GM06990 (cell line): ENCODE measurements around the gene GALNT9.

Experiments used
- DNase-seq: peaks from one replicate; pipeline ENCODE4 v3.0.0-alpha.2; 2011; ENCODE audit not compliant: insufficient read length; ENCODE audit errors: extremely low read depth
- H3K27me3 ChIP-seq: replicated peaks from 2 replicates; pipeline ENCODE4 v1.6.0; 2011; ENCODE audit warnings: low read length; ENCODE audit not compliant: control insufficient read depth, insufficient read depth
- H3K36me3 ChIP-seq: 2 replicates; pipeline ENCODE4 v1.5.1; 2011; ENCODE audit warnings: low read length; ENCODE audit not compliant: control insufficient read depth, insufficient read depth
- H3K4me3 ChIP-seq: replicated peaks from 2 replicates; pipeline ENCODE4 v1.5.1; 2011; ENCODE audit warnings: low read depth, mild to moderate bottlenecking, control low read depth, low read length
- TF ChIP-seq, protein P1 (sequence below): IDR thresholded peaks from 2 replicates; pipeline ENCODE4 v1.5.1; 2011; ENCODE audit warnings: low read length, control low read depth, mild to moderate bottlenecking, inconsistent platforms; ENCODE audit not compliant: insufficient read depth, poor library complexity, severe bottlenecking

Gene GALNT9

DNA sequence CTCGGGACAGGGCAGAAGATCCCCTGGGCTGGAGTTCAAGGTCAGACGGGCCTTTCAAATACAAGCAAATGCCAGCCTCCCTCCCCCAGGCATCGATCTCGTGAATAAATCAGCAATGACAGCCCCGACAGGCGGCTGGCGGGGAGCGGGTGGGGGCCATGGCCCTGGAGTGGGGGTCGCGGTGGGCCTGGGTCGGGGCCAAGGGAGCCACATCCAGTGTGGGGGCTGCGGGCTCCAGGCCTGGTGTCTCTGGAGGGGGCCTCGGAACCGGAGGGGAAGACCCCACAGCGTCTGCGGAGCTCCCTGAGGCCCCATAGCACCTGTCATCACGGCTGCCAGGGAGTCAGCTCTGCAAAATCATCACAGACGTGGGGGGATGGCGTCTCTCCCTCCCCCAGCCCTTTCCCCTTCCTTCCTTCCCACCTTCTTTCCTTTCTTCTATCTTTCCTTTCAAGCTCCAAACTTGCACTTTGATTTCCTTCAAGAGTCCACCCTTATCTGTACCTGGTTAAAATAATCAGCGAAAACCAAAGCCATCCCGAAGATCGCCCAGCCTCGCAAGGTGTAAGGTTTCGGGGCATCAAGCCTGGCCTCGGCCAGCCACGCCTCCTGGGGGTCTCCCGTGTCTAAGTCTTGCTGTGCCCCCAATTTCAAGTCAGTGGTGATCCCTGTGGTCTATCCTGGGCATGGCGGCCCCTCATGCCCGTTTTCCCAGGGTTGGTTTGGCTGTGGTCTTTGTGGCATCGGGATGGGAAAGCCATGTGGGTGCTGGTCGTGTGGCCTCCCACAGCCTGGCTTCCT lies 93.1 kb downstream of the GALNT9 start:
- Histone ChIP-seq H3K36me3 (no peaks in the 10 kb centered on the region), H3K27me3 (no peaks in the 10 kb centered on the region), H3K4me3 (no peak overlapping the region)
- no peak for DNase-seq
- TF ChIP-seq, protein P1, sequence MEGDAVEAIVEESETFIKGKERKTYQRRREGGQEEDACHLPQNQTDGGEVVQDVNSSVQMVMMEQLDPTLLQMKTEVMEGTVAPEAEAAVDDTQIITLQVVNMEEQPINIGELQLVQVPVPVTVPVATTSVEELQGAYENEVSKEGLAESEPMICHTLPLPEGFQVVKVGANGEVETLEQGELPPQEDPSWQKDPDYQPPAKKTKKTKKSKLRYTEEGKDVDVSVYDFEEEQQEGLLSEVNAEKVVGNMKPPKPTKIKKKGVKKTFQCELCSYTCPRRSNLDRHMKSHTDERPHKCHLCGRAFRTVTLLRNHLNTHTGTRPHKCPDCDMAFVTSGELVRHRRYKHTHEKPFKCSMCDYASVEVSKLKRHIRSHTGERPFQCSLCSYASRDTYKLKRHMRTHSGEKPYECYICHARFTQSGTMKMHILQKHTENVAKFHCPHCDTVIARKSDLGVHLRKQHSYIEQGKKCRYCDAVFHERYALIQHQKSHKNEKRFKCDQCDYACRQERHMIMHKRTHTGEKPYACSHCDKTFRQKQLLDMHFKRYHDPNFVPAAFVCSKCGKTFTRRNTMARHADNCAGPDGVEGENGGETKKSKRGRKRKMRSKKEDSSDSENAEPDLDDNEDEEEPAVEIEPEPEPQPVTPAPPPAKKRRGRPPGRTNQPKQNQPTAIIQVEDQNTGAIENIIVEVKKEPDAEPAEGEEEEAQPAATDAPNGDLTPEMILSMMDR: no peak

DNA sequence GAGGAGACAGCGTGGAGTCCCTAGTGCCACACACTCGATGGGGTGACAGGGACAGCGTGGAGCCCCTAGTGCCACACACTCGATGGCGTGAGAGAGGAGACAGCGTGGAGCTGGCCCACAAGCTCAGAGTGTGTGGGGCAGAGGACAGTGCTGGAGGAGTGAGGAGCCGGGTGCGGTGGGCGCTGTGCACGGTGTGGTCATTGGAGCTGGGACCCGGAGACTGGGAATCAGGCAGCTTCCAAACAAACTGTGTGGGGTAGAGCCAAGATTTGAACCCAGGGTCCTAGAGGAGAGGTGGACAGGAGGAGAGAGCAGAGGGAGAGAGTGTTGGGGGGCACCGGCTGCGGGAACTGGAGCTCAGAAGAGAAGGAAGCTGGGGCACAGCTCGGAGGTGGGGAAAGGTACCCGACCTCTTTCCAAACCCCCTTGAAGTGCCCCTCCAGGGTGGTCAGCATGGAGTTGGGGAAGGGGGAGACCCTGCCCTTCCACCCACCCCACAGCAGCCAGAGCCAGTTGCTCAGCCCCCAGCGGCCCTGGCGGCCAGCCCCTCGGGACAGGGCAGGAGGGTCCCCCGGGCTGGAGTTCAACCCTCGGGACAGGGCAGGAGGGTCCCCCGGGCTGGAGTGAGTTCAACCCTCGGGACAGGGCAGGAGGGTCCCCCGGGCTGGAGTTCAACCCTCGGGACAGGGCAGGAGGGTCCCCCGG lies 94.1 kb downstream of the GALNT9 start:
- H3K36me3 ChIP-seq: no peaks in the 10 kb centered on the region
- H3K4me3 ChIP-seq: no peak overlapping the region
- no peak for DNase-seq
- H3K27me3 ChIP-seq: no peaks in the 10 kb centered on the region
- TF ChIP-seq, protein P1: no peak

DNA sequence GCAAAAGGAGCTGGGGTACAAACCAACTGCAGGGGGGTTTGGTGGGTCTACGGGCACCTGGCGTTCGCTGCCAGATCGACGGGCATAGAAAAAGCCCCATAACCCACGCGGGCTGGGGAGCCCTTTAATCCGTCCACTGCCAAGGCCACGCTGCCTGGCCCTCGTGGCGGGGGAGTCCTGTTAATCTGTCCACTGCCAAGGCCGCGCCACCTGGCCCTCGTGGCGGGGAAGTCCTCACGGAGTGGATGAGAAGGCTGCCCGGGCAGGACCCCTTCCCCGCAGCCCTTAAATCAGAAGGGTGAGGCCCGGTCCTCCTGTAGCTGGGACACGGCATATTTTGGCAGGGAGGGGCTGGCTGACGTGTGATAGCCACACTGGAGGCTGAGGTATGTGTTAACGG lies 99.0 kb downstream of the GALNT9 start:
- TF ChIP-seq, protein P1: no peak
- no peaks in the 10 kb centered on the region for H3K27me3 ChIP-seq
- no peaks in the 10 kb centered on the region for H3K36me3 ChIP-seq
- H3K4me3 ChIP-seq: no peak overlapping the region
- DNase-seq: no peak

DNA sequence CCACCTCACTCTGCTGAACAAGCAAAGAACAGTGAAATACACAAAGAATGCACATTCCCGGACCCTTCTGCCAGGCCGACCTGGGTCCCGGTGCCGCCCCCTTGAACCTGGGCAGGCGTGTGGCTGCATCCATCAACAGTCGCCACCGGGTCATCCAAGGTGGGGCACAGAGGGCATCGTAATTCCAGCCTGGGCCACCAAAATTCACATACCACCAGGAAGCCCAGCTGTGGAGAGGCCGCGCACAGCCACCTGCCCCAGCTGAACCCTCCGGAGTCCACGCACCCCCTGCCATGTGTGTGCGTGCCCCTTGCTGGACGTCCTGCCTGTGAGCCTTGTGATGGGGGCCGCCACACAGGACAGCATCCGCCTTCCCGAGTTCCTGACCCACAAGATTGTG lies 99.5 kb downstream of the GALNT9 start:
- TF ChIP-seq, protein P1: no peak
- no peak overlapping the region for H3K4me3 ChIP-seq
- no peaks in the 10 kb centered on the region for H3K36me3 ChIP-seq
- H3K27me3 ChIP-seq: no peaks in the 10 kb centered on the region
- no peak for DNase-seq

DNA sequence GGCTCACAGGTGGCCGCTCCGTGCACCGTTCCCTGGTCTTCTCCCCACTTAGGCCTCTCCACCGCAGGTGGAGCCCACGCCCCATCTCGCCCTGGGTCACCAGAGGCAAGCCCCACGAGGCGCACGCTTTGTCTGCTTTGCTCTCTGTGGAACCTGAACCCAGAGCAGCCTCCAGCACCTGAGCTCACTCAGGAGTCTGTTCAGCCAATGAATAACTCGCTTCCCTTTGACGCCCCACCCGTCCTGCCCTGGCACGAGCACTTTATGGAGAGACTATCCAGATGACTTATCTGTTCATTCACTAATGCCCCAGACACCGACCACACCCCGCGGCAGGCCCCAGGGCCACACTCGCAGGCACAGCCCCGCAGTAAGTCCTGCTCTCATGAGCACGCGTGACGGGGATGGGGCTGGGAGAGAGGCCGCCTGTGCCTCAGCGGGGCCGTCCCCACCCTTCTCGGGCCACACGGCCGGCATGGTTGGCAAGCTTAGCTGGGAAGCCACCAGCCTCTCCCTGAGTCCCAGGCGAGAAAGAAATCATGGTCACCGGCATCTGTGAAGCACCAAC lies 100.1 kb downstream of the GALNT9 start:
- Histone ChIP-seq H3K4me3 (no peak overlapping the region), H3K36me3 (no peaks in the 10 kb centered on the region), H3K27me3 (no peaks in the 10 kb centered on the region)
- DNase-seq: no peak
- TF ChIP-seq, protein P1: no peak
